HUDEP-2 (cell line): ENCODE measurements around the gene NOP58.
"Not testable (repeated sequence)": the region's sequence is repeated elsewhere in the genome, so short reads cannot be mapped to it uniquely, and the experiment has no call there.

Source experiments
- DNase-seq, 76 experiments: peaks; one replicate each; lab custom pipeline; 2025; ENCODE audit not compliant: unreplicated experiment in 76 of 76; lab: John Stamatoyannopoulos, UW

NOP58 gene

GRCh38 chr2:202265467-202266277 is at the start of gene NOP58:
TSS of gene NOP58 (plus strand) at chr2:202265763. CDS start at chr2:202265942, 179 bp downstream.
- DNase-seq: peak in 75 of 76 experiments; percentile 16 to 92 (median 82)

- DNase-seq: no peak
Measured at GRCh38 chr2:202221873-202222272, 43.7 kb upstream of the NOP58 start.

GRCh38 chr2:202237787-202238233 is 27.8 kb upstream of the NOP58 start:
- DNase-seq: peak in 14 of 76 experiments; percentile 3 to 33 (median 15)

- peak in 75 of 76 experiments; percentile 23 to 88 (median 71) for DNase-seq
Measured at GRCh38 chr2:202238234-202239197, 27.0 kb upstream of the NOP58 start, which contains the start of gene SUMO1. TSS of gene SUMO1 (minus strand) at chr2:202238597. CDS start at chr2:202238451, 146 bp downstream.

- DNase-seq: not testable (repeated sequence)
Measured at GRCh38 chr2:202247710-202248109, 17.9 kb upstream of the NOP58 start.

GRCh38 chr2:202249521-202250253 is 15.9 kb upstream of the NOP58 start:
- no peak for DNase-seq

- no peak for DNase-seq
Measured at GRCh38 chr2:202251494-202251893, 14.1 kb upstream of the NOP58 start.

- no peak for DNase-seq
Measured at GRCh38 chr2:202261531-202261930, 4.0 kb upstream of the NOP58 start.

GRCh38 chr2:202267495-202267894 is 1.9 kb downstream of the NOP58 start:
- peak in 4 of 76 experiments; percentile 1 to 9 (median 4) for DNase-seq

GRCh38 chr2:202269585-202269984 is 4.0 kb downstream of the NOP58 start:
- DNase-seq: peak in 1 of 76 experiments; percentile 22

GRCh38 chr2:202270487-202270886 is 4.9 kb downstream of the NOP58 start:
- no peak for DNase-seq

GRCh38 chr2:202276078-202276720 is 10.6 kb downstream of the NOP58 start:
- not testable (repeated sequence) for DNase-seq

- peak in 1 of 76 experiments; percentile 9 for DNase-seq
Measured at GRCh38 chr2:202278036-202278760, 12.6 kb downstream of the NOP58 start.

GRCh38 chr2:202278944-202279343 is 13.4 kb downstream of the NOP58 start:
- peak in 10 of 76 experiments; percentile 1 to 32 (median 18) for DNase-seq

- no peak for DNase-seq
Measured at GRCh38 chr2:202286595-202286994, 21.0 kb downstream of the NOP58 start.

- DNase-seq: no peak
Measured at GRCh38 chr2:202289394-202290204, 24.0 kb downstream of the NOP58 start.

- no peak for DNase-seq
Measured at GRCh38 chr2:202290316-202290715, 24.8 kb downstream of the NOP58 start.

GRCh38 chr2:202290970-202291369 is 25.4 kb downstream of the NOP58 start:
- no peak for DNase-seq
